ENCODE data around the gene SHTN1. TPM values are rescaled to one million over a fixed set of nuclear protein-coding genes. Genes with fewer than 3 reads are reported as not detected.
A peak's percentile ranks its signal among the peaks of the same experiment; 100 is the strongest.

SHTN1 gene
- total RNA-seq, 1 donor from 2014 or later, result 5.0 TPM

DNA sequence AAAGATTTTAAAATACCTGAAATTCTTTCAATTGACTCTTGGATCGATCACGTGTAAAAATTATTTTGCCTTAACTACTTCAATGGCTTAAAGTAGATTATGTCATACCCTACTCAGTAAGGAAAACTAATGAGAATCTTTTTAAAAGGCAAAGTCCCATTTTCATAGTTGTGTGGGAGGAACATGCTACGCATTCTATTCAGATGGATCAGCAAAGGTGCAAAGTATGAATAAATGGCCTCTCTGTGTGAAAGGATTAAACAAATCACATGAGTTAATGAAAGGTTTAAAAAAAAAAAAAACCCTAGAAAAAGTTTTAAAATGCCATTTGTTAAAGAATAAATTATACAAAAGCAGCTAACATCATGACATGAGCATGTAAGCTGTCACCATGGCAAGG lies 78.6 kb downstream of the SHTN1 start:
- DNase-seq (no peak), ATAC-seq (no peak)
- intact Hi-C loops (cut with micrococcal nuclease), result no loop called here

- no peak for ATAC-seq
- no peak for DNase-seq
- intact Hi-C loops (cut with micrococcal nuclease), result no loop called here
These were observed 79.9 kb downstream of the SHTN1 start for GRCh38 chr10:116925056-116925455.

DNA sequence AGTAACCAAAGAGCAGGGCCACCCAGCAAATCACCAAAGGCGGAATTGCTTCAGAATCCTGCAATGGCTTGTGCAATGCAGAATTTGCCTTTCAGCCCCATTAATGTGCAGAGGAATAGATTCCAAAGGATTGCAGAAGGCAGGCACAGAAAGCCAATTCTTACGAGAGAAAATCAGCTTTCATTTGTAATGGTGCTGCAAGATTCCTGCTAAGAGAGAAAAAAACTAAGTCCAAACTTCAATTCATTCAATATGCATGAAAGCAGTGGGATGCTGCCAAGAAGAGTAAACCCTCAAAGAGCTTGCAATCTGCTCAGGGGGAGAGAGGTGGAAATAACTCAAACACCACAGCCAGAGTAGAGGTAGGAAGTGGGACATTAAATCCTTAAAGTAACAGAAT lies 85.3 kb downstream of the SHTN1 start:
- ATAC-seq (no peak), DNase-seq (no peak)

DNA sequence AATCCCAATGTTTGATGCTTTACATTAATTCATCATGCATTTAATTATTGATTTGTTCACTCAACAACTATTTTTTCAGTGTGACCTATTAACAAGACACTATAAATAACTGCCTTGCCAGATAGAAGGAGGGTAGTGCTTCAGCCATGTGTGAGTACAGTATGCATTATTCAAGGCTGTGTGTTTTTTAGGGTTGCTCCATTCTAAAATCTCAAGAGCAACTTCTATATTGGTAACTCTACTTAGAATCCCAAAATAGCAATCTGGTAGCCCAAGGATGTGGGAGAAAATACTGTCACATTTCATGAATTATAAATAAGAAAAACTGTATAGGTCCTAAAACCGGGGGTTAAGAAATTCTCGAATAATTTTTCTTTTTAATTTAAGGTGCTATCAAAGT lies 85.8 kb downstream of the SHTN1 start:
- DNase-seq (no peak), ATAC-seq (peak; percentile 41)
- intact Hi-C loops (cut with micrococcal nuclease), result no loop called here

More for the DNA sequence above, 85.3 kb downstream of the SHTN1 start:
- intact Hi-C loops (cut with micrococcal nuclease), result no loop called here

DNA sequence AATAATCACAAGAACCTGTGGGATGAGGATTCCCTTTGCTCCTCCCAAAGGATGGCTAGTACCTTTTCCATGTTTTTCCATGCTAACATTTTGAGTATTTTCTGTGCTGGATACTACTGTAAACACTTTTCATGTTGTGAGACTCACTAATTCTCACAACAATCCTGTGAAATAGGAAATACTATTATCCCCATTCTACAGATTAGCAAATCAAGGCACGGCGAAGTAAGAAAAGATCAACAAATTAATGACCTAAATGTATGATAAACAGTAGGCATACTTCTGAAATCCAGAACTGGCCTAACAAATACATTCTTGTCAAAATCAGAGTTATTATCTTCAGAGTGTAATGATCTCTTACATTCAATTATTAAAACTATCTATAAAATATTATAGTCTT lies 86.4 kb downstream of the SHTN1 start:
- intact Hi-C loops (cut with micrococcal nuclease), result no loop called here
- ATAC-seq (no peak), DNase-seq (no peak)

- no peak for ATAC-seq
- intact Hi-C loops (cut with micrococcal nuclease), result no loop called here
- DNase-seq, result no peak
These were observed 87.5 kb downstream of the SHTN1 start for GRCh38 chr10:116917481-116917880.

DNA sequence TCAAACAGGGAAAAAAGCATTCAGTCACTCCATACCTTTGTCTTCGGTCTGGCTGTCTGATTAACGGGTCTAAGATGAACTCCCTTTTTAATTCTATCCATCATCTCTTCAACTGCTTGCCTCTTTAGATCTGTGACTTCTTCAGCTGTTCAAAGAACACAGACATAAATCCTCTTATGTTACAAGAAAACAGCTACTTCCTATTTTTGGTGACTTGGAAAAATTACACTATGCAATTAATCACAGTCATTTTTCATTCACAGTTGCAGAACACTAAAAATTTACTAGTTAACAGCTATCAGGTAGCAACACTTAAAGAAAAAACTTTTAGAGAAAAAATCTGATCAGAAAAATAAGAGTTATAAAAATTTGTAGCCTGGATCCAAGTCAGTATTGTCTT lies 89.6 kb downstream of the SHTN1 start:
- DNase-seq (no peak), ATAC-seq (no peak)
- intact Hi-C loops (cut with micrococcal nuclease), result no loop called here

DNA sequence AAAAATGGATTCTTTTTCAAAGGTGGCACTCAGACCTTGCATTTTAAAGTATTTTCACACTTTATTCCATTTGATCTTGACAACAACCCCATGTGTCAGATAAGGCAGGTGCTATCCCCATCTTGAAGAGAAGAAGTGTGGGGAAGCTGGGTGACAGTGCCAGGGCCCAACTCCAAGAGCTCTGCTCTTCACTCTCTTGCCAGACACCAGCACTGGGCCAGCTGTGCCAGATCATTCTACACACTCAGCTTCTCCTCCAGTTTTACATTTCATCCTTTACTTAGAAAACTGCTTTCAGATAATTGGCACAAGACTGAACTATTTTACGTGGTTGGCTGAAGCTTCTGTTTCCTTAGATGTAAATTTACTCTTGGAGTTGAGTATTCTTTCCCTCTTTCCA lies 91.3 kb downstream of the SHTN1 start:
- DNase-seq, result peak; percentile 44
- intact Hi-C loops (cut with micrococcal nuclease), result no loop called here
- peak; percentile 73 for ATAC-seq

- DNase-seq (no peak), ATAC-seq (no peak)
- intact Hi-C loops (cut with micrococcal nuclease), result no loop called here
These were observed 92.8 kb downstream of the SHTN1 start for GRCh38 chr10:116912162-116912561.

DNA sequence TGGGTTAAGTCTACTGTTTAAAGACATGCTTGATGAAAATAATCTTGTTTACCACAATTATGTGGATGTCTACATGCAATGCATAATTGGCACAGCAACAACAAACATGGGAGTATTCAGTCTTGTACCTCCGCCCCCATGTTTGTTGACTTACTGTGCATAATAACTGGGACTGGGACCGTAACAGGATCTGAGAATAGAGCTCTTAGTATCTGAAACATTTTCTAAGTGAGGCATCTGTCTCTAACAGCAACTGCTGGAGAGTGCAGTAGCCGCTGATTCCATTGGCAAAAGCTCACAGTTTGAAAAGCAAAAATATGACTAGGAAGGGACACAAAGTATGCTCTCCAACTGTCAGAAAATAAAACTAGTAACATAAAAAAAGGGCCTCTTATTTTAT lies 94.1 kb downstream of the SHTN1 start:
- ATAC-seq (no peak), DNase-seq (no peak)
- intact Hi-C loops (cut with micrococcal nuclease), result no loop called here

DNA sequence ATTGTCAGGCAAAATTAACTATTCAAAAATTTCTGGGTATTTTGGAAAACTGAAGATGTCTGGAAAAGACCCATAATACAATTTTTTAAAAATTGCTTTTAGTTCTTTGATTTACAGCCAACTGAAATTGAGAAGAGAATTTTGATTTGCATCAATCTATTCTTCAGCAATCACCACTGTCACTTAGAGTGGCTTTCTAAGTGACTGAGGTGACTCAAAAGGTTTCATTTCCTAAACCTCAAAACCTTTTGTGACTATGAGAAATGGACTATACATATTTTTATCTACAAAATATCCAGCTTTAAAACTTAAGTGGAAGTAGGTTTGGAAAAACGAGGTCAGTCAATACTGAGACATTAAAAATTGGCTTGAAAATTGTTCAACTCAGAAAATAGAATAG lies 95.7 kb downstream of the SHTN1 start:
- ATAC-seq (no peak), DNase-seq (no peak)
- intact Hi-C loops (cut with micrococcal nuclease), result no loop called here

DNA sequence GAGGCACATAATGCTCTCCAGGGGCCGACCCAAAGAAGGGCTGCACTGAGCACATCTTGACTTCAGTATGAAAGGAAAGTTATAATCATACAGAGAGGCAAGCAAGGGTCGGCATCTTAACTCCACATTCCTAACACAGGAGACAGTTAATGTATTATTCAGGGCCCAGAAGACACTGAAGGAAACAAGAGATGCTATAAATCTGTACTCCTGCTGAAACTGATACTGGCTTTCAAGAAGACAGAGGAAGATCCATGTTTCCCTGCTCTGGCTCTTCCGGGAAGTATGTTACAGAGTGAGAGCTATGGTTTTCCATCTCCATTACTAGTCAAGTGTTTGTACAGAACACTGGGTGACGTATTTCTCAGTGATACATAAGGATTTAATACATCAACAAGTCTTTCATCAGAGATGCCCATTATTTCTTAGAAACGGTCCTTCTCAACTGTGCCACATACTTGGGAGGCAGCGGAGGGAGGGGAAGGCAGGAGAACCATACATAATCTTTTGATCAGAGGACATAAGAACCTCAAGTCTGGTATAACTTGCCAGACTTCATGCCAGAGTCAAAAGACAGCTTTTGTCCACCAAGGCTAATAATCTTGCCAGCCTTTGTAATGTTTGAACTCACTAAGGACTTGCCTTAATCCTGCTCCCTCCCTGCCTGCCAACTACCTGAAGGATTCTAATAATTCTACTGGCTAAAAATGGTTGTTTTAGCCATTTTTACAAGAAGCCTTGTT lies 97.6 kb downstream of the SHTN1 start:
- DNase-seq, result no peak
- no peak for ATAC-seq
- intact Hi-C loops (cut with micrococcal nuclease), result no loop called here

GRCh38 chr10:116905845-116906210 lies 99.2 kb downstream of the SHTN1 start:
- DNase-seq, result no peak
- intact Hi-C loops (cut with micrococcal nuclease), result no loop called here
- ATAC-seq, result no peak

DNA sequence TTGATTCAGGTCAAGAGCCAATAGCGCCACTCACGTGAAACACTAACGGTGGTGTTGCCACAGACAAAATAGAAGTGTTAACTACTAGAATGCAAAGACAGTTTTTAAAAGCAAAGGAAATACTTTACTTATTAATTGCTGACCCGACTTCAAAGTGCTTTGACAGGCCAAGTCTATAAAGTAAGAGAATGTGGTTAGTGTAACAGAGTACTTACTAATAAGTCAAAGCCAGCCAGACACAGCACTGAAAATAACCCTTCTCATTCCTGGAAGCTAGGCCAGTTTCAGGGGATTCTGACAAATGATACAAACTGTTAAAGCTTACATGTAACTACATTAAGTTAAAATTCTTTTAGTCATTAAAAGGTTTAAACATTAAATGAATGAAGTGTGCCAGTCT lies 105.4 kb downstream of the SHTN1 start:
- intact Hi-C loops (cut with micrococcal nuclease), result no loop called here
- no peak for ATAC-seq
- no peak for DNase-seq

DNA sequence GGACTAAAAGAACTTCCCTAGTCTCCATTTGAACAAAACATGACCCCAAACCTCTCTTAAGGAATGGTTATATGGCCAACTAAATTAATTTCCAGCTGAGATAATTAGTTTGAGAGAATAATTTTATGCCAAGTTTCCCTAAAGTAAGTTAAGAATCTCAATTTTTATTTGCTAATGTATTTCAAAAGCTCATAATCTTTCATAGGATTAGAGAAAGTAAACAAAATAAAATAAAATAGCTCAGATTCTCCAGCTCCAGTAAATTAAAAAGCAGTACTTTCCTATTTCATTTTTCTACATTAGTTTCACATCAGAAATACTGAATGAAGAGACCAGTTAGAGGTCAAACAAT lies 111.3 kb downstream of the SHTN1 start:
- ATAC-seq (no peak), DNase-seq (no peak)
- intact Hi-C loops (cut with micrococcal nuclease), result no loop called here

GRCh38 chr10:116892907-116893685 lies 111.9 kb downstream of the SHTN1 start:
- ATAC-seq (no peak), DNase-seq (no peak)
- intact Hi-C loops (cut with micrococcal nuclease), result no loop called here

DNA sequence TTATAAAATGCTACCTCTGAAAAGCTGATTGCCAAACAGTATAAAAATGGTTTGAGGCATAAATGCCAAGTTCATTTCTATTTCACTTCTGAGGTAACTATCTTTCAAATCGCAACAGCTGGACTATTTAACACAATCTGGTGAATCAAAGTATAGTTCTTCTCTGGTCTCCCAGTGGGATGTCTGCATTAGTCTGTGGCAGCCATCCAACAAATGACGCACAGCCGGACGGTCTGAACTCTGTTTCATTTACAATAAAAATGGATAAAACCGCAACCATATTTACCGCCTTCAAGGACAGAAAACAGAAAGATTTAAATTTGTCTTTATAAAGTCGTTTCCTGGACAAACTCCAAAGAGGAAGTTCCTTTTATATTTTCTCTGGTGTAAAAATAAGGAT lies 113.8 kb downstream of the SHTN1 start:
- ATAC-seq (peak; percentile 53), DNase-seq (peak; percentile 50)
- intact Hi-C loops (cut with micrococcal nuclease), result no loop called here

DNA sequence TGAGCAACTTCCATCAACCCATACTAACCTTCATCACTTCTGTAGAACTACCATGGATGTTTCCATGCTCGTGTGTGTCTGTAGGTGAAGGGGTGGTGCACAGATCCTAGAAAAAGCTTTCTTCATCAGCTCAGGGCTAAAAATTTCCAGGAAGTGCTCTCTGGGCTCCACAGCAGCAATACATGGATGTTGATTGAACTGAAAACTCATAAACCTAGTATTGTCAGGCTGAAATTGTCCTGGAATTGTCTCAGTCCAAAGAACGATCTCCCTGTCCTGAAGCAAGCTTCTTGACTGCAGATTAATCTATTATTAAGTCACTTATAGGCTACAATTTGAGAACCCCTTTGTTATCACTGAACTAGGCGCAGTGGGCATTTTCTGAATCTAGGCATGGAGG lies 115.9 kb downstream of the SHTN1 start:
- DNase-seq, result no peak
- intact Hi-C loops (cut with micrococcal nuclease), result no loop called here
- no peak for ATAC-seq

DNA sequence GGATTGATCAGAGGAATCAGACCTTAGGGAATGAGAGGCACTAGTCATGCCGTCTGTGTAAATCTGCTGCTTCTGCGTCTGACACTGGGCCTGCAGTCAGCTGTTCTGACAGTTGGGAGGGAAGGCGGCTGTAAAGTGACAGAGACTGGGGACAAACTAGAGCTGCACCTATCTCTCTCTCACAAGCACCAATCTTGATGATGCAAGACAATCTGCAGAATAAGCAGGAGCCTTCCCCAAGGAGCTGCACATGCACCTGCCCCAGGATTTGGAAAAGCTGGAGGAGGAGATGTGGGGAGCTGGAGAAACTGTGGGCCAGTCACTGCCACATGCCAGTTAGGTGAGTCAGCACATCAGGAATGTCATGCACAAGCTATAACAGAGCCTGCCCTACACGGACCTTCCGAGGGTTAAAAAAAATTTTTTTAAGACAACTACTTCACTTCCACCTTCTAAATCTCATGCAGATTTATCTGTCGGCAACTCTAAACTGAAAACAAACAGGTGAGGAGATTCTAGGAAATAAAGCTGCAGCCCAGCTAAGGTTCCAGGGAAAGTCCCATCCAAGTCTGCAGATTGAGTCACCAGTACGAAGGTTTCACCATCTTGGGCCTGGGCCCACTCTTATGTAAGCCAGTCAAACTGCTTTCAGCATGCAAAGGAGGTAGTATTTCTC lies 116.5 kb downstream of the SHTN1 start:
- DNase-seq, result peak; percentile 51
- intact Hi-C loops (cut with micrococcal nuclease), result no loop called here
- ATAC-seq, result peak; percentile 84

GRCh38 chr10:116886772-116887171 lies 118.2 kb downstream of the SHTN1 start:
- intact Hi-C loops (cut with micrococcal nuclease), result no loop called here
- no peak for DNase-seq
- ATAC-seq, result no peak

DNA sequence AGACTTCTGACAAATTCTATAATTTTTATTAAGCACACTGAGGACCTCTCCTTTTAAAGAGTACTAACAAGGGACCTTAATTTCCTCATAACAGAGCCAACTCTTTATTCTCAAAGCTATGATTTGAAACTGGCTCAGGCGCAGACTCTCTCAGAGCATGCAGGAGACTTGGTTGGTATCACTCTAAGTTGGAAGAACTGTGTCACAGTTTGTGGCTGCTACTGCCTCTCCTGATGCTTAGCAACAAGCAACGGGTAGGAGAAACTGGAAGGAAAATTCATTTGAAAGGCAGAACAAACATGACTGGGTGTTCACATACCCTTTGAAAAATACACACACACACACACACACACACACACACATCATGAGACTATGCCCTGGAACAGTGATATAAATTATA lies 122.3 kb downstream of the SHTN1 start:
- DNase-seq (no peak), ATAC-seq (no peak)
- intact Hi-C loops (cut with micrococcal nuclease), result no loop called here

Data from left ventricle myocardium superior (tissue), 1 donor.